MM.1S (cell line): ENCODE data around the gene SLC25A26.
"Not testable (repeated sequence)": the region's sequence is repeated elsewhere in the genome, so short reads cannot be mapped to it uniquely, and the experiment has no call there.

Experiments
- DNase-seq: peaks from one replicate; pipeline ENCODE4 v3.0.0-alpha.2; 2015
- H2AFZ ChIP-seq: fragments of 300-600 bp; sonication (generic); 2 replicates; pipeline ENCODE4 v1.6.0; 2016; ENCODE audit warnings: antibody characterized with exemption, low read length
- H3F3A ChIP-seq: fragments of 300-600 bp; sonication (generic); 2 replicates; pipeline ENCODE4 v1.6.1; 2016; ENCODE audit warnings: mild to moderate bottlenecking, antibody characterized with exemption, low read length, moderate library complexity, mixed read lengths; ENCODE audit not compliant: insufficient read depth
- H3K27ac ChIP-seq: fragments of 300-600 bp; sonication (generic); 2 replicates; pipeline ENCODE4 v1.5.1; 2016; ENCODE audit warnings: mild to moderate bottlenecking, low read length
- H3K27me3 ChIP-seq: fragments of 300-600 bp; sonication (generic); replicated peaks from 2 replicates; pipeline ENCODE4 v1.6.0; 2016; ENCODE audit warnings: low read length; ENCODE audit not compliant: insufficient read depth
- H3K36me3 ChIP-seq: fragments of 300-600 bp; sonication (generic); replicated peaks from 2 replicates; pipeline ENCODE4 v1.6.1; 2016; ENCODE audit warnings: mild to moderate bottlenecking, low read length, mixed read lengths; ENCODE audit not compliant: insufficient read depth
- H3K4me1 ChIP-seq: fragments of 300-600 bp; sonication (generic); 2 replicates; pipeline ENCODE4 v1.6.1; 2016; ENCODE audit warnings: low read length, mixed read lengths
- H3K4me2 ChIP-seq: fragments of 300-600 bp; sonication (generic); 2 replicates; pipeline ENCODE4 v1.6.0; 2016; ENCODE audit warnings: low read depth, low read length
- H3K4me3 ChIP-seq: fragments of 300-600 bp; sonication (generic); 2 replicates; pipeline ENCODE4 v1.5.1; 2016; ENCODE audit warnings: low read length, mixed read lengths
- H3K79me2 ChIP-seq: fragments of 300-600 bp; sonication (generic); 2 replicates; pipeline ENCODE4 v1.6.1; 2016; ENCODE audit warnings: mixed run types, low read length, mixed read lengths
- H3K9ac ChIP-seq: fragments of 300-600 bp; sonication (generic); 2 replicates; pipeline ENCODE4 v1.6.1; 2016; ENCODE audit warnings: low read length, mixed read lengths
- H3K9me2 ChIP-seq: fragments of 300-600 bp; sonication (generic); replicated peaks from 2 replicates; pipeline ENCODE4 v1.6.1; 2016; ENCODE audit warnings: mild to moderate bottlenecking, low read length, mixed read lengths; ENCODE audit not compliant: insufficient read depth
- H3K9me3 ChIP-seq: fragments of 300-600 bp; sonication (generic); replicated peaks from 2 replicates; pipeline ENCODE4 v1.6.1; 2016; ENCODE audit warnings: mild to moderate bottlenecking, low read length, mixed read lengths; ENCODE audit not compliant: insufficient read depth
- H4K20me1 ChIP-seq: fragments of 300-600 bp; sonication (generic); 2 replicates; pipeline ENCODE4 v1.6.1; 2016; ENCODE audit warnings: mild to moderate bottlenecking, low read length, moderate library complexity, mixed read lengths; ENCODE audit not compliant: insufficient read depth
- EZH2 ChIP-seq: fragments of 300-600 bp; sonication (generic); optimal IDR thresholded peaks from 2 replicates; pipeline ENCODE3; 2017; ENCODE audit warnings: low read depth, mild to moderate bottlenecking, antibody characterized with exemption, low read length, mixed read lengths
- EZH2phosphoT487 ChIP-seq: fragments of 300-600 bp; sonication (generic); IDR thresholded peaks from 2 replicates; pipeline ENCODE4 v1.6.1; 2018; ENCODE audit warnings: antibody characterized with exemption, low read length
- TF ChIP-seq, protein P1 (sequence below): fragments of 300-600 bp; sonication (generic); IDR thresholded peaks from 2 replicates; pipeline ENCODE4 v1.5.1; 2016; ENCODE audit warnings: antibody characterized with exemption, low read length, mixed read lengths

Gene SLC25A26

GRCh38 chr3:66418475-66418931 lies 197.7 kb downstream of the SLC25A26 start:
- no peaks in the 10 kb centered on the region for H3K4me1 ChIP-seq

DNA sequence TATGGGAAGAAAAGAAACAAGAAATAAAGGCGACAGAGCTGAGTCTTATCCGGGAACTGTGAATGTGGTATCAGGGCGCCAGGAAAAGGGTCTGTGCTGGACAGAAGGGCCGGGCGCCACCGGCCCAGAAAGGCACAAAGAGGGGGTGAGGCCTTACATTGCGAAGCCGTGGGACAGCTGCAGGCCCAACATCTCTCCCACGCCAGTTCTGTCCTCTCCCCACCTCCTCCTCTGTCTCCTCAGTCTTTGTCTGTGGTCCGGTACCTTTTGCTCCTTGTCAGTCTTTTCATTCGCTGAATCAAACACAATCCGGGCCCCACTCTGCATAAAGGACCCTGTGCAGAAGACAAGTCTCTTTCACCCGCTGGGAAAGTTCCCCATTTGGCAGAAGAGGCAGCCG lies 198.2 kb downstream of the SLC25A26 start:
- Histone ChIP-seq H2AFZ (no peak overlapping the region), H3F3A (no peaks in the 10 kb centered on the region), H3K4me2 (no peak overlapping the region), H3K4me1 (no peaks in the 10 kb centered on the region), H3K79me2 (peaks cover 68% of the 10 kb centered on the region), H3K9me2 (no peaks in the 10 kb centered on the region), H4K20me1 (no peaks in the 10 kb centered on the region), H3K27ac (no peak overlapping the region), H3K9me3 (no peaks in the 10 kb centered on the region), H3K4me3 (no peak overlapping the region), H3K9ac (no peak overlapping the region), H3K27me3 (no peaks in the 10 kb centered on the region), H3K36me3 (no peaks in the 10 kb centered on the region)
- no peak for DNase-seq
- TF ChIP-seq EZH2 (no peak), EZH2phosphoT487 (no peak)
- TF ChIP-seq, protein P1, sequence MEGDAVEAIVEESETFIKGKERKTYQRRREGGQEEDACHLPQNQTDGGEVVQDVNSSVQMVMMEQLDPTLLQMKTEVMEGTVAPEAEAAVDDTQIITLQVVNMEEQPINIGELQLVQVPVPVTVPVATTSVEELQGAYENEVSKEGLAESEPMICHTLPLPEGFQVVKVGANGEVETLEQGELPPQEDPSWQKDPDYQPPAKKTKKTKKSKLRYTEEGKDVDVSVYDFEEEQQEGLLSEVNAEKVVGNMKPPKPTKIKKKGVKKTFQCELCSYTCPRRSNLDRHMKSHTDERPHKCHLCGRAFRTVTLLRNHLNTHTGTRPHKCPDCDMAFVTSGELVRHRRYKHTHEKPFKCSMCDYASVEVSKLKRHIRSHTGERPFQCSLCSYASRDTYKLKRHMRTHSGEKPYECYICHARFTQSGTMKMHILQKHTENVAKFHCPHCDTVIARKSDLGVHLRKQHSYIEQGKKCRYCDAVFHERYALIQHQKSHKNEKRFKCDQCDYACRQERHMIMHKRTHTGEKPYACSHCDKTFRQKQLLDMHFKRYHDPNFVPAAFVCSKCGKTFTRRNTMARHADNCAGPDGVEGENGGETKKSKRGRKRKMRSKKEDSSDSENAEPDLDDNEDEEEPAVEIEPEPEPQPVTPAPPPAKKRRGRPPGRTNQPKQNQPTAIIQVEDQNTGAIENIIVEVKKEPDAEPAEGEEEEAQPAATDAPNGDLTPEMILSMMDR: no peak

More at GRCh38 chr3:66418475-66418931, 197.7 kb downstream of the SLC25A26 start:
- Histone ChIP-seq H3K27me3 (no peaks in the 10 kb centered on the region), H4K20me1 (no peaks in the 10 kb centered on the region), H2AFZ (no peak overlapping the region), H3K9ac (no peak overlapping the region), H3K4me3 (no peak overlapping the region), H3K79me2 (peaks cover 65% of the 10 kb centered on the region), H3K36me3 (no peaks in the 10 kb centered on the region), H3K9me2 (no peaks in the 10 kb centered on the region), H3K4me2 (no peak overlapping the region), H3K9me3 (no peaks in the 10 kb centered on the region), H3F3A (no peaks in the 10 kb centered on the region), H3K27ac (no peak overlapping the region)
- DNase-seq: no peak
- TF ChIP-seq, protein P1: no peak
- TF ChIP-seq EZH2 (no peak), EZH2phosphoT487 (no peak)

GRCh38 chr3:66421144-66421543 lies 200.3 kb downstream of the SLC25A26 start:
- H3K36me3 ChIP-seq: not testable (repeated sequence)
- H3K79me2 ChIP-seq: peaks cover 89% of the 10 kb centered on the region

GRCh38 chr3:66421893-66422292 lies 201.1 kb downstream of the SLC25A26 start:
- not testable (repeated sequence) for H3K4me3 ChIP-seq, H3K36me3 ChIP-seq, H3K9me3 ChIP-seq, H2AFZ ChIP-seq, H3K4me2 ChIP-seq, H3K9ac ChIP-seq, H3K4me1 ChIP-seq, H3K27me3 ChIP-seq, H3F3A ChIP-seq, H3K9me2 ChIP-seq, H4K20me1 ChIP-seq, DNase-seq, H3K27ac ChIP-seq
- peaks cover 94% of the 10 kb centered on the region for H3K79me2 ChIP-seq

More at GRCh38 chr3:66421144-66421543, 200.3 kb downstream of the SLC25A26 start:
- not testable (repeated sequence) for H3K4me3 ChIP-seq, DNase-seq, H3K4me1 ChIP-seq, H3K27me3 ChIP-seq, H3K9me3 ChIP-seq, H4K20me1 ChIP-seq, H3F3A ChIP-seq, H3K9ac ChIP-seq, H3K9me2 ChIP-seq, H2AFZ ChIP-seq, H3K27ac ChIP-seq, H3K4me2 ChIP-seq
